ENCODE data around the gene ANXA3.

ANXA3 gene

GRCh38 chr4:78552389-78553042 is 946 bp downstream of the ANXA3 start:
- Histone ChIP-seq H3K4me2 (ENCODE audit: low read depth, low read length) (no peak overlapping the region), H3K4me1 (ENCODE audit: low read length) (no peaks in the 10 kb centered on the region), H3K27ac (ENCODE audit: low read length) (no peak overlapping the region), H3K4me3 (ENCODE audit: low read length) (no peak overlapping the region), H3K79me2 (ENCODE audit: low read length) (no peaks in the 10 kb centered on the region), H3K9me2 (replicated peaks; ENCODE audit: insufficient read depth, low read length) (no peaks in the 10 kb centered on the region), H3K9me3 (replicated peaks; ENCODE audit: insufficient read depth, low read length) (no peaks in the 10 kb centered on the region), H3K27me3 (replicated peaks; ENCODE audit: insufficient read depth, low read length) (no peaks in the 10 kb centered on the region), H3F3A (ENCODE audit: insufficient read depth, low read length) (no peaks in the 10 kb centered on the region), H3K9ac (ENCODE audit: low read length) (no peak overlapping the region), H3K36me3 (replicated peaks; ENCODE audit: insufficient read depth, low read length) (no peaks in the 10 kb centered on the region), H2AFZ (ENCODE audit: low read length) (no peak overlapping the region; the same call in 1 of the 2 replicates), H4K20me1 (ENCODE audit: insufficient read depth, low read length) (no peaks in the 10 kb centered on the region)
- no peak for DNase-seq
- TF ChIP-seq EZH2phosphoT487 (IDR thresholded peaks at IDR 0.05; ENCODE audit: low read length) (no peak), CTCF (IDR thresholded peaks at IDR 0.05; ENCODE audit: low read length) (no peak), EZH2 (optimal IDR thresholded peaks at IDR 0.05; ENCODE audit: low read depth, low read length) (no peak)

DNA sequence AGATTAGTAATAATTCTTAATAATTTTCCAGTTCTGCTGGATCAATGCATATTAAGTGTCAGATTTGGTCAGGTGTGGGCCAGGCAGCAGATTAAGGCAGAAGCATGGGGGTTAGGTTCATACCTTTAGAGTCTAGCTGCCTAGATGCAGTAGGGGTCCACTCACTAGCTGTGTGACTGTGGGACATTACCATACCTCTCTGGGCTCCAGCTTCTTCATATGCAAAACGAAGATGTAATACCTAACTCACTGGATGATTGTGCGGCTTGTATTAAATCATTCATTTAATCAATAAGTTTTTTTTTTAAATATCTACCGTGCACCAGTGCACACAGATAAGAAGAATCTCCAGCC is 1.4 kb downstream of the ANXA3 start:
- no peak overlapping the region for H3K4me3 ChIP-seq (ENCODE audit: low read length)
- no peaks in the 10 kb centered on the region for H3K36me3 ChIP-seq (replicated peaks; ENCODE audit: insufficient read depth, low read length)

DNA sequence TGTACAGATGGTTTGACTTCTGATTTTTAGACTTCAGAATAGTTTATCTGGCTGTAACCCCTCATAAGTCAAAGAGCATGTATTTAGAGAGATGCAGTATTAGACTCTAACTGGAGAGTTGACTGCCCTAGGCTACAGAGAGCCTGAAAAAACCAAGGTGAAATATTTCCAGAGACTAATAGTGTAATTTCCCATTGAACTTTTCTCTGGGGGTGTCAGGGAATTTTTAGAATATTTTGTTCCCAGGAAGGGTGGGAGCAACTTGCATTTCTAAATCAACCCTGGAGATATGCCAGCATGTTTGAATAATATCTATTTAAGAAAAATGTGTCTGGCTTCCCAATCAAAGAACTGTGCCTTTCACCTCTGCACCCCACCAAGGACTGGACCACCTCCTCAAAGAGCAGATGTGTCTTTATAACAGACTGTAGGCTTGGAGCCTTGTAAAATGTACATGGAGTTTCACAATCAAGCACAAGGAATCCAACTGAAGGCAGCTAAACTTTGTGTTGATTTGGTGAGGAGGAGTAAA is 2.0 kb downstream of the ANXA3 start:
- Histone ChIP-seq H3K79me2 (ENCODE audit: low read length) (no peaks in the 10 kb centered on the region), H3K27ac (ENCODE audit: low read length) (no peak overlapping the region), H3K27me3 (replicated peaks; ENCODE audit: insufficient read depth, low read length) (no peaks in the 10 kb centered on the region), H3K4me2 (ENCODE audit: low read depth, low read length) (no peak overlapping the region), H4K20me1 (ENCODE audit: insufficient read depth, low read length) (no peaks in the 10 kb centered on the region), H3K4me1 (ENCODE audit: low read length) (no peaks in the 10 kb centered on the region), H3K9me2 (replicated peaks; ENCODE audit: insufficient read depth, low read length) (no peaks in the 10 kb centered on the region), H2AFZ (ENCODE audit: low read length) (no peak overlapping the region), H3K4me3 (ENCODE audit: low read length) (no peak overlapping the region), H3K36me3 (replicated peaks; ENCODE audit: insufficient read depth, low read length) (no peaks in the 10 kb centered on the region), H3K9ac (ENCODE audit: low read length) (no peak overlapping the region), H3F3A (ENCODE audit: insufficient read depth, low read length) (no peaks in the 10 kb centered on the region), H3K9me3 (replicated peaks; ENCODE audit: insufficient read depth, low read length) (no peaks in the 10 kb centered on the region)
- no peak for DNase-seq
- TF ChIP-seq EZH2 (optimal IDR thresholded peaks at IDR 0.05; ENCODE audit: low read depth, low read length): no peak
- TF ChIP-seq EZH2phosphoT487 (IDR thresholded peaks at IDR 0.05; ENCODE audit: low read length): no peak
- TF ChIP-seq CTCF (IDR thresholded peaks at IDR 0.05; ENCODE audit: low read length): no peak

More for the DNA sequence above, 1.4 kb downstream of the ANXA3 start:
- Histone ChIP-seq H3F3A (ENCODE audit: insufficient read depth, low read length) (no peaks in the 10 kb centered on the region), H3K9me2 (replicated peaks; ENCODE audit: insufficient read depth, low read length) (no peaks in the 10 kb centered on the region), H3K27ac (ENCODE audit: low read length) (no peak overlapping the region), H3K79me2 (ENCODE audit: low read length) (no peaks in the 10 kb centered on the region), H3K4me1 (ENCODE audit: low read length) (no peaks in the 10 kb centered on the region), H4K20me1 (ENCODE audit: insufficient read depth, low read length) (no peaks in the 10 kb centered on the region), H3K9ac (ENCODE audit: low read length) (no peak overlapping the region), H3K4me2 (ENCODE audit: low read depth, low read length) (no peak overlapping the region), H3K27me3 (replicated peaks; ENCODE audit: insufficient read depth, low read length) (no peaks in the 10 kb centered on the region), H3K9me3 (replicated peaks; ENCODE audit: insufficient read depth, low read length) (no peaks in the 10 kb centered on the region), H2AFZ (ENCODE audit: low read length) (no peak overlapping the region)
- no peak for DNase-seq
- TF ChIP-seq EZH2 (optimal IDR thresholded peaks at IDR 0.05; ENCODE audit: low read depth, low read length): no peak
- no peak for TF ChIP-seq CTCF (IDR thresholded peaks at IDR 0.05; ENCODE audit: low read length)
- no peak for TF ChIP-seq EZH2phosphoT487 (IDR thresholded peaks at IDR 0.05; ENCODE audit: low read length)
